HFF-Myc (cell line): Measurements from ENCODE around the gene SORCS2.

Source experiments
- DNase-seq: peaks from one replicate; pipeline ENCODE4 v3.0.0-alpha.2; 2011; ENCODE audit warnings: low read depth; ENCODE audit errors: extremely low read depth
- H3K4me3 ChIP-seq: replicated peaks from 2 replicates; pipeline ENCODE4 v1.5.1; 2011; ENCODE audit warnings: low read depth, mild to moderate bottlenecking, control low read depth, low read length
- TF ChIP-seq, protein P1 (sequence below): IDR thresholded peaks from 2 replicates; pipeline ENCODE4 v1.5.1; 2012; ENCODE audit warnings: mild to moderate bottlenecking, low read depth, low read length, control low read depth; ENCODE audit errors: missing control alignments

The SORCS2 gene

DNA sequence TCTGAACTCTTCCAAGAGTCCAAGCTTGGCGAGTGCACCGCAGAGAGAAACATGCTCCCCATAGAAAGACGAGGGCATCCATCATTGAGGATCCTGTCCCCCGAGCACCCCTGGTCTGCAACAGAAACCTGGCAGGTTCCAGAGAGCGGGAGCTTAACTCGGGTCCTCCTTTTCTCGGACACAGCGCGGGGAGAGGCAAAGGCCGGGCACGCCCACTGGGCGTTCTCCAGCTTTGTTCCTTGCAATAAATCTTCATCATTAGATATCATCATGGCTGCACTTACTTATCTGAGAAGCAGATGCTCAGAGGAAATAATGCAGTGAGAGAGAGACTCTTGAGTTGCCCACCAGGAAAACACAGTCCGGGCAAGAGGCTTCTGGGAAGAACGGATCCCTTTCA is 332.5 kb downstream of the SORCS2 start:
- DNase-seq = no peak
- no peak overlapping the region for H3K4me3 ChIP-seq
- TF ChIP-seq, protein P1, sequence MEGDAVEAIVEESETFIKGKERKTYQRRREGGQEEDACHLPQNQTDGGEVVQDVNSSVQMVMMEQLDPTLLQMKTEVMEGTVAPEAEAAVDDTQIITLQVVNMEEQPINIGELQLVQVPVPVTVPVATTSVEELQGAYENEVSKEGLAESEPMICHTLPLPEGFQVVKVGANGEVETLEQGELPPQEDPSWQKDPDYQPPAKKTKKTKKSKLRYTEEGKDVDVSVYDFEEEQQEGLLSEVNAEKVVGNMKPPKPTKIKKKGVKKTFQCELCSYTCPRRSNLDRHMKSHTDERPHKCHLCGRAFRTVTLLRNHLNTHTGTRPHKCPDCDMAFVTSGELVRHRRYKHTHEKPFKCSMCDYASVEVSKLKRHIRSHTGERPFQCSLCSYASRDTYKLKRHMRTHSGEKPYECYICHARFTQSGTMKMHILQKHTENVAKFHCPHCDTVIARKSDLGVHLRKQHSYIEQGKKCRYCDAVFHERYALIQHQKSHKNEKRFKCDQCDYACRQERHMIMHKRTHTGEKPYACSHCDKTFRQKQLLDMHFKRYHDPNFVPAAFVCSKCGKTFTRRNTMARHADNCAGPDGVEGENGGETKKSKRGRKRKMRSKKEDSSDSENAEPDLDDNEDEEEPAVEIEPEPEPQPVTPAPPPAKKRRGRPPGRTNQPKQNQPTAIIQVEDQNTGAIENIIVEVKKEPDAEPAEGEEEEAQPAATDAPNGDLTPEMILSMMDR = no peak

DNA sequence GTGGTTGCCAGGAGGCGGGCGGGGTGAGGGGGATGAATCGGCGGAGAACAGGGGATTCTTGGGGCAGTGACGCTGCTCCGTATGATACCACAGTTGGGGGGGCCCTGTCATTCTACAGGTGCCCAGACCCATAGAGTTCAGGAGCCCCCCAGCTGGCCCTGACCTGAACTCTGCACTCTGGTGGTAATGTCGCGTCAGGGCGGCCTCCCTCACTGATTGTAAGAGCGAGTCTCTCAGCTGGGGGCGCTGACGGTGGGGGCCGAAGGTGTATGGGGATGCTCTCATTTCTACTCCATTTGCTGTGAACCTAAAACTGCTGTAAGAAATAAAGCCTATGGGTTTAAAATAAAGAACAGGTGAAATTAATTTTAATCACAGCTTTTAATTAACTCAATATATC is 334.2 kb downstream of the SORCS2 start:
- H3K4me3 ChIP-seq = no peak overlapping the region
- no peak for DNase-seq
- TF ChIP-seq, protein P1 = no peak

DNA sequence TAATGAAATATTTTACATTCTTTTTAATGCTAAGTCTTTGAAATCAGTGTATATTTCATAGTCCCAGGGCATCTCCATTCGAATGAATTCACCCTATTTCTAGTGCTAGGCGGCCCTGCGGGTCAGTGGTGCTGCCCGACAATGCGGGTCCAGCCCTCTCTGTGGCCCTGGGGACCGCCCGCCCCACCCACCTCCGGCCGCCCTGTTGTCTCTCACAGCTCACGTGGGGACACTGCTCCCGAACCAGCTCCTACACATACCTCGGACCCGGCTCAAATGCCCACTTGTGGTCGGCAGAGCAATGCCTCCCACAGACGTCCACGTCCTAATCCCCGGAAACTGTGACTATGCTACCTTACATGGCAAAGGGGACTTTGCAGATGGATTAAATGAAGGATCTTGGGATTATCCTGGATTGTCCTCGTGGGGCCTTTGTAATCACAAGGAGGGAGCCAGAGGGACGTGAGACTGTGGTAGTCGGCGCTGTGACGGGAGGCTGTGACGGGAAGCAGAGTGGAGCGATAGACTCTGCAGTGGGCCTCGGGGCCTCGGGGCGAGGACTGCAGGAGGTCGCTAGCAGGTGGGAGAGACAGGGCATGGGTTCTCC is 334.7 kb downstream of the SORCS2 start:
- no peak for DNase-seq

DNA sequence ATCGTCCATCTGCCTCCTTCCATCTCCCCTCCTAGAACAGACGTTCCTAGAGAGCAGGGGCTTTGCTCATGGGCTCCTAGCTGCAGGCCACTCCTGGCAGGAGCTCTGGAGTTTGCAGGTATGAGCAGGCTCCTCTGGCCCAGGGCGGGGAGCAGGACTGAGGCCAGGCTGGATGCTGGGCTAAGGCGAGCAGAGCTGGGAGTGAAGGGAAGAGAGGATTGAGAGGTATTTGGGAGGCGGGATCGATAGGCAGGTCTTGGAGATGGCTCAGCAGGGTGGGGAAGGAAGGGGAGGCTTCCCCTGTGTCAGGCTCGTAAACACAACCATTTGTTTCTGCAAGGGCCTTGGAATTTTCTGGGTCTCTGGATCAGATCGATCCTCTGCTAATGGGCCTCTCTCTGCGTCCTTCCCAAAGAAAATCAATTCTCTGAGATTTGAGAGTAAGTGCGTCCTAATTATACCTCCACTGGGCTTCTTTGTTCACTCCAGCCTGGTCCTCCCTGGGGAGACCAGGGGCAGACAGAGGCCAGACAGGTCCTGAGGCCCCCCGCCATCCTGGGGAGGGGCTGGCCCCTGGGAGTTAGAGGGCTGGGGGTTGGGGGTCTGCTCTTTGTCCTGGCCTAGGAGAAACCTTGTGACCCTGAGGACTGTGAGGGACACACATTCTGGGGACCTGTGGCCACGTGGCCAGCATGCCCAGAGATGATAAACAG is 337.2 kb downstream of the SORCS2 start:
- DNase-seq = no peak
- H3K4me3 ChIP-seq = no peak overlapping the region
- TF ChIP-seq, protein P1 = no peak

More for the DNA sequence above, 334.7 kb downstream of the SORCS2 start:
- no peak overlapping the region for H3K4me3 ChIP-seq
- TF ChIP-seq, protein P1 = no peak

DNA sequence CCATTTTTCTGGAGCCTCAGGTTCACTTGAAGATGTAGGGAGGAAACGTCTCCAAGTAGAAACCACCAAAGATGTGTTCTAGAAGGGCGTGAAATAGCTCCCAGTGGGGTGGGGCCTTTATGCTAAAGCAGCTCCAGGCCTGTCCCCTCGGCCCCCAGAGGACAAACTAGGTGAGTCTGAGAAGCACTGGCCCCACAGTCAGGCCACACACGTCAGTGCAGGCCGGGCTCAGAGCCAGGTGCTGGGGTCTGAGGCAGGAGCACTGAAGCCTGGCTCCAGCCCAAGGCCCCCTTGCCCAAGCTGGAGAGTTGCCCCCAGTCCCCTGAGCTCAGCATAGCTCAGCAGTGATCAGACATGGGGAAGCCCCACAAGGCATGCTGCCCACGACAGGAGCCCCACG is 337.7 kb downstream of the SORCS2 start:
- DNase-seq = no peak
- TF ChIP-seq, protein P1 = no peak
- H3K4me3 ChIP-seq = no peak overlapping the region

DNA sequence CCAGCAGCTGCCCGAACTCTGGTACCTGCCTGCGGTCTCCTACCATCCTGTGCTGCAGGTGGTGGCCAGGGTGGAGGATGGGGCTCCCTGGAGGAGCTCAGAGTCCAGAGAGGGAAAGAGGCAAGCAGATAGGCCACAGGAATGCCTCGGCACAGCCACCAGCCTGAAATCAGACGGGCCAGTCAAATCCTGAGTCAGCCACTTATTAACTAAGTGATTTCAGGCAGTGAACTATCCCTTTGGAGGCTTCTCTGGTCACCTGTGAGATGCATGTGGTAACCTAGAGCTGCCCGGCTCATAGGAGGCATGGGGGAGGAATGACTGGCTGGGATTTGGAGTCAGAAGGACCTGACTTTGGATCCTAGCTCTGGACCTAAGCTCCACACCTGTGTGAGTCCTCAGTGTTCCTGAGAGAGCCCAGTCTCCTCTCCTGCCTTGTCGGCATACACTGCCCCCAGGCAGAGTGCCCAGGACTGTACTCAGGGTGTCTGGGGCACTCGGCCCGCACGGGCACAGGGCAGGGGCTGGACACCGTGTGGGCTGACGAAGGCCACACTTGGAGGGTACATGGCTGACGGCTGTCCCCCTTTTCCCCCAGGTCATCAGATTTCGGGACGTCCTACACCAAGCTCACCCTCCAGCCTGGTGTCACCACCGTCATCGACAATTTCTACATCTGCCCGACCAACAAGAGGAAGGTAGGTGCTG is 338.7 kb downstream of the SORCS2 start:
- H3K4me3 ChIP-seq = no peak overlapping the region
- no peak for DNase-seq
- TF ChIP-seq, protein P1 = no peak
